AG09319 (cell line): ENCODE measurements around the gene MARCKSL1.
"Not testable (repeated sequence)": the region's sequence is repeated elsewhere in the genome, so short reads cannot be mapped to it uniquely, and the experiment has no call there.

Experiments used
- DNase-seq: peaks from one replicate; pipeline ENCODE4 v3.0.0-alpha.2; 2010; ENCODE audit warnings: low read depth; ENCODE audit errors: extremely low read depth
- CTCF ChIP-seq: IDR thresholded peaks from 2 replicates; pipeline ENCODE4 v1.5.1; 2011; ENCODE audit warnings: low read depth, mild to moderate bottlenecking, inconsistent platforms, low read length, moderate library complexity

Gene MARCKSL1

GRCh38 chr1:32358435-32358834, 22.4 kb upstream of the MARCKSL1 start:
- TF ChIP-seq CTCF, result no peak
- no peak for DNase-seq

- no peak for TF ChIP-seq CTCF
- no peak for DNase-seq
Measured at GRCh38 chr1:32357614-32358013, 21.6 kb upstream of the MARCKSL1 start.

GRCh38 chr1:32356478-32356877, 20.4 kb upstream of the MARCKSL1 start:
- DNase-seq, result no peak
- no peak for TF ChIP-seq CTCF

- not testable (repeated sequence) for DNase-seq
Measured at GRCh38 chr1:32355778-32356177, 19.7 kb upstream of the MARCKSL1 start.

GRCh38 chr1:32353886-32354570, 18.0 kb upstream of the MARCKSL1 start:
- no peak for DNase-seq
- TF ChIP-seq CTCF, result no peak

GRCh38 chr1:32353431-32353830, 17.4 kb upstream of the MARCKSL1 start:
- TF ChIP-seq CTCF, result no peak
- no peak for DNase-seq

- TF ChIP-seq CTCF, result no peak
- no peak for DNase-seq
Measured at GRCh38 chr1:32352831-32353383, 16.9 kb upstream of the MARCKSL1 start.

GRCh38 chr1:32352239-32352745, 16.3 kb upstream of the MARCKSL1 start:
- TF ChIP-seq CTCF, result no peak

More at GRCh38 chr1:32352239-32352745, 16.3 kb upstream of the MARCKSL1 start:
- no peak for DNase-seq
